Vagina (tissue), 2 donors: Measurements from ENCODE around the gene KCNJ15.

ENCODE experiments used
- POLR2AphosphoS5 ChIP-seq, 2 donors: sonication (generic); formaldehyde crosslinking; IDR thresholded peaks; one replicate each; pipeline ENCODE4 v1.9.0; 2017; ENCODE audit warnings: antibody characterized with exemption in 2 of 2, mild to moderate bottlenecking in 2 of 2, low read depth in 1 of 2; ENCODE audit not compliant: insufficient read depth in 1 of 2
- TF ChIP-seq, protein P1 (sequence below), 3 experiments: fragments of 450-650 bp in 2 of 3; fragments of 200-600 bp in 1 of 3; sonication (generic) in 1 of 3; IDR thresholded peaks; one replicate each; pipeline ENCODE4 v1.5.1; 2017 to 2019; ENCODE audit warnings: antibody characterized with exemption in 3 of 3, mild to moderate bottlenecking in 2 of 3, moderate library complexity in 2 of 3

DNA sequence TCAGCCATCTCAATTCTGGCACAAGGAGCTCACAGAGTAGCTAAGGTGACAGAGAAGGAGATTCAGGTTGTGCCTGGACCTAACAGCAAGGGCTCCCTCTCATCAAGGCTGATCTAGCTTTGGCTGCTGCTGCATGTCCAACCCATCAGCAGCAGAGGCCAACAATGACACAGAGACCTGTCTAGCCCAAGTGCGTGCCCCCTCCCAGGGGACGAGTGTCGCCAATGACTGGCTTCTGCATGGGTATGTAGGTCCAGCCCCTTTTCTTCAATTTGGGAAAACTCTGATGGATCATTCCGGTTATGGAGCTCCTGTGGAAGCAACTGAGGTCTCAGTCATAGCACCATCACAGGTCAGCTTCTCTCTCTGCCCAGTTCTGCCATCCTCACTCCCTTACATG is 83.3 kb downstream of the KCNJ15 start:
- TF ChIP-seq, protein P1, sequence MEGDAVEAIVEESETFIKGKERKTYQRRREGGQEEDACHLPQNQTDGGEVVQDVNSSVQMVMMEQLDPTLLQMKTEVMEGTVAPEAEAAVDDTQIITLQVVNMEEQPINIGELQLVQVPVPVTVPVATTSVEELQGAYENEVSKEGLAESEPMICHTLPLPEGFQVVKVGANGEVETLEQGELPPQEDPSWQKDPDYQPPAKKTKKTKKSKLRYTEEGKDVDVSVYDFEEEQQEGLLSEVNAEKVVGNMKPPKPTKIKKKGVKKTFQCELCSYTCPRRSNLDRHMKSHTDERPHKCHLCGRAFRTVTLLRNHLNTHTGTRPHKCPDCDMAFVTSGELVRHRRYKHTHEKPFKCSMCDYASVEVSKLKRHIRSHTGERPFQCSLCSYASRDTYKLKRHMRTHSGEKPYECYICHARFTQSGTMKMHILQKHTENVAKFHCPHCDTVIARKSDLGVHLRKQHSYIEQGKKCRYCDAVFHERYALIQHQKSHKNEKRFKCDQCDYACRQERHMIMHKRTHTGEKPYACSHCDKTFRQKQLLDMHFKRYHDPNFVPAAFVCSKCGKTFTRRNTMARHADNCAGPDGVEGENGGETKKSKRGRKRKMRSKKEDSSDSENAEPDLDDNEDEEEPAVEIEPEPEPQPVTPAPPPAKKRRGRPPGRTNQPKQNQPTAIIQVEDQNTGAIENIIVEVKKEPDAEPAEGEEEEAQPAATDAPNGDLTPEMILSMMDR (IDR thresholded peaks at IDR 0.05), result no peak
- TF ChIP-seq POLR2AphosphoS5 (IDR thresholded peaks at IDR 0.05; ENCODE audit: insufficient read depth in 1 of 2, low read depth in 1 of 2), result no peak
